ENCODE results near the gene MBOAT2.

MBOAT2 gene

GRCh38 chr2:8803658-8804379, 199.7 kb downstream of the MBOAT2 start:
- no peak; the same call in 1 of the 2 replicates for TF ChIP-seq CTCF (IDR thresholded peaks at IDR 0.05)

- no peak for TF ChIP-seq CTCF (IDR thresholded peaks at IDR 0.05)
These were observed 200.7 kb downstream of the MBOAT2 start for GRCh38 chr2:8802741-8803140.

Data from LNCAP (cell line).